Measurements from ENCODE around the gene IVNS1ABP. TPM values are rescaled to one million over a fixed set of nuclear protein-coding genes. Genes with fewer than 3 reads are reported as not detected.
A peak's percentile ranks its signal among the peaks of the same experiment; 100 is the strongest.

The IVNS1ABP gene
- total and polyA plus RNA-seq, 10 of the 15 experiments (the other 5 are each of a cell fraction or from before 2014, with no cell fraction given) = 19.2 to 154 (median 43.9) TPM

DNA sequence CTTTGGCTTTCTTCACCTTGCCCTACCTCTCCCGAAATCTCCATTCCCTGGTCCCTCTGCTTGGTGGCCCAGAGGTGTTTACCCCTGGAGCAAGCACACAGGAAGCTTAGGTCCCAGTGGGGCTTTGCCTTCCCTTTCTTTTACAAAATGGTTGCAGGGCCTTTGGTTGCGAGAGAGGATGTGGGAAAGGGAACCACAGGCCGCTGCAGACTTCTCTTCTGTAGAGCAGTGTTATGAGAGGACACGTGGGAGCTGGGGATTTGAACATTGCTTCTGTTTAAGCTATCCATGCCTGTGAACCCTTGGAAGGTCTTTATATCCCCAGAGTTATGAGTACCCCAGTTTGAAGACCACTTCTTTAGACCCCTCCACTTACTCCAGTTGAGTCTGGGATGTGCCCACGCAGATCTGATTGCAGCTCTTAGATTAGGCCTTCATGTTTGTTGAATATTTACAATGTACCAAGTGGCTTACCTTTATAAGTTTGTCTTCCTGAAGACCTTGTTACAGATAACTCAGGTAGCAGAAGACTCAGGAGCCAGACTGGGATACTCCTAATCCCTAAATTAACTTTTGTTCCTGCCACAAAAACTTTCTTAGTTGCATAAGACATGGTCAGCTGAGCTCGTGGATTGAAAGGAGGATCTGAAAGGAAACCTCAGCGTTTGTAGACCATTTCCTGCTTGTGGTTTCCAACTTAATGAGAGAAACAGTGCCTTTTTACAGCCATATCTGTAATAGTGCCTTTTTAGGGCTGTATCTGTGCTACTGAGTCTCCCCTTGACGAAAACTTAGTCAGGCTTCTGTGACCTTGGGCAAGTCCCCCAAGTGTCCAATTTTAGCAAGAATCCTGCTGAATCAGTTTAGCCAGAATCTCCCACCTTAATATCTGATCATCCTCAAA lies 21.9 kb upstream of the IVNS1ABP start (continued):
- TF ChIP-seq, protein P1, sequence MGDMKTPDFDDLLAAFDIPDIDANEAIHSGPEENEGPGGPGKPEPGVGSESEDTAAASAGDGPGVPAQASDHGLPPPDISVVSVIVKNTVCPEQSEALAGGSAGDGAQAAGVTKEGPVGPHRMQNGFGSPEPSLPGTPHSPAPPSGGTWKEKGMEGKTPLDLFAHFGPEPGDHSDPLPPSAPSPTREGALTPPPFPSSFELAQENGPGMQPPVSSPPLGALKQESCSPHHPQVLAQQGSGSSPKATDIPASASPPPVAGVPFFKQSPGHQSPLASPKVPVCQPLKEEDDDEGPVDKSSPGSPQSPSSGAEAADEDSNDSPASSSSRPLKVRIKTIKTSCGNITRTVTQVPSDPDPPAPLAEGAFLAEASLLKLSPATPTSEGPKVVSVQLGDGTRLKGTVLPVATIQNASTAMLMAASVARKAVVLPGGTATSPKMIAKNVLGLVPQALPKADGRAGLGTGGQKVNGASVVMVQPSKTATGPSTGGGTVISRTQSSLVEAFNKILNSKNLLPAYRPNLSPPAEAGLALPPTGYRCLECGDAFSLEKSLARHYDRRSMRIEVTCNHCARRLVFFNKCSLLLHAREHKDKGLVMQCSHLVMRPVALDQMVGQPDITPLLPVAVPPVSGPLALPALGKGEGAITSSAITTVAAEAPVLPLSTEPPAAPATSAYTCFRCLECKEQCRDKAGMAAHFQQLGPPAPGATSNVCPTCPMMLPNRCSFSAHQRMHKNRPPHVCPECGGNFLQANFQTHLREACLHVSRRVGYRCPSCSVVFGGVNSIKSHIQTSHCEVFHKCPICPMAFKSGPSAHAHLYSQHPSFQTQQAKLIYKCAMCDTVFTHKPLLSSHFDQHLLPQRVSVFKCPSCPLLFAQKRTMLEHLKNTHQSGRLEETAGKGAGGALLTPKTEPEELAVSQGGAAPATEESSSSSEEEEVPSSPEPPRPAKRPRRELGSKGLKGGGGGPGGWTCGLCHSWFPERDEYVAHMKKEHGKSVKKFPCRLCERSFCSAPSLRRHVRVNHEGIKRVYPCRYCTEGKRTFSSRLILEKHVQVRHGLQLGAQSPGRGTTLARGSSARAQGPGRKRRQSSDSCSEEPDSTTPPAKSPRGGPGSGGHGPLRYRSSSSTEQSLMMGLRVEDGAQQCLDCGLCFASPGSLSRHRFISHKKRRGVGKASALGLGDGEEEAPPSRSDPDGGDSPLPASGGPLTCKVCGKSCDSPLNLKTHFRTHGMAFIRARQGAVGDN (IDR thresholded peaks at IDR 0.05) = peak; percentile 45; the same call in 1 of the 2 replicates
- TF ChIP-seq STAT3 (IDR thresholded peaks at IDR 0.05; ENCODE audit: low read depth, low read length) = peak; percentile 69; the same call in 1 of the 2 replicates
- peak; percentile 36 for TF ChIP-seq SP1 (IDR thresholded peaks at IDR 0.05; ENCODE audit: low read depth, low read length)
- TF ChIP-seq FOS (IDR thresholded peaks at IDR 0.05; ENCODE audit: borderline replicate concordance, extremely low read depth, insufficient read length) = no peak
- peak; percentile 96 for TF ChIP-seq DPF2 (IDR thresholded peaks at IDR 0.05)
- TF ChIP-seq ETV6 (conservative IDR thresholded peaks at IDR 0.05 in 1 of 2, IDR thresholded peaks at IDR 0.05 in 1 of 2; ENCODE audit: borderline replicate concordance in 1 of 2, low read depth in 1 of 2) = peak in 1 of 2 experiments; percentile 90; a peak in 2 of 4 replicates
- no peak for TF ChIP-seq HDAC6 (IDR thresholded peaks at IDR 0.05; ENCODE audit: unreplicated experiment)
- TF ChIP-seq SREBF2 (IDR thresholded peaks at IDR 0.05; ENCODE audit: low read length) = no peak
- peak in 1 of 2 experiments; percentile 68; a peak in 1 of 4 replicates for TF ChIP-seq CEBPB (IDR thresholded peaks at IDR 0.05; ENCODE audit: borderline replicate concordance in 1 of 2, low read depth in 2 of 2, low read length in 2 of 2)
- TF ChIP-seq, protein P2, sequence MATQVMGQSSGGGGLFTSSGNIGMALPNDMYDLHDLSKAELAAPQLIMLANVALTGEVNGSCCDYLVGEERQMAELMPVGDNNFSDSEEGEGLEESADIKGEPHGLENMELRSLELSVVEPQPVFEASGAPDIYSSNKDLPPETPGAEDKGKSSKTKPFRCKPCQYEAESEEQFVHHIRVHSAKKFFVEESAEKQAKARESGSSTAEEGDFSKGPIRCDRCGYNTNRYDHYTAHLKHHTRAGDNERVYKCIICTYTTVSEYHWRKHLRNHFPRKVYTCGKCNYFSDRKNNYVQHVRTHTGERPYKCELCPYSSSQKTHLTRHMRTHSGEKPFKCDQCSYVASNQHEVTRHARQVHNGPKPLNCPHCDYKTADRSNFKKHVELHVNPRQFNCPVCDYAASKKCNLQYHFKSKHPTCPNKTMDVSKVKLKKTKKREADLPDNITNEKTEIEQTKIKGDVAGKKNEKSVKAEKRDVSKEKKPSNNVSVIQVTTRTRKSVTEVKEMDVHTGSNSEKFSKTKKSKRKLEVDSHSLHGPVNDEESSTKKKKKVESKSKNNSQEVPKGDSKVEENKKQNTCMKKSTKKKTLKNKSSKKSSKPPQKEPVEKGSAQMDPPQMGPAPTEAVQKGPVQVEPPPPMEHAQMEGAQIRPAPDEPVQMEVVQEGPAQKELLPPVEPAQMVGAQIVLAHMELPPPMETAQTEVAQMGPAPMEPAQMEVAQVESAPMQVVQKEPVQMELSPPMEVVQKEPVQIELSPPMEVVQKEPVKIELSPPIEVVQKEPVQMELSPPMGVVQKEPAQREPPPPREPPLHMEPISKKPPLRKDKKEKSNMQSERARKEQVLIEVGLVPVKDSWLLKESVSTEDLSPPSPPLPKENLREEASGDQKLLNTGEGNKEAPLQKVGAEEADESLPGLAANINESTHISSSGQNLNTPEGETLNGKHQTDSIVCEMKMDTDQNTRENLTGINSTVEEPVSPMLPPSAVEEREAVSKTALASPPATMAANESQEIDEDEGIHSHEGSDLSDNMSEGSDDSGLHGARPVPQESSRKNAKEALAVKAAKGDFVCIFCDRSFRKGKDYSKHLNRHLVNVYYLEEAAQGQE (IDR thresholded peaks at IDR 0.05; ENCODE audit: low read depth, low read length) = no peak
- TF ChIP-seq NFIC (IDR thresholded peaks at IDR 0.05; ENCODE audit: low read depth, low read length) = peak; percentile 96
- no peak for TF ChIP-seq POLR2A (IDR thresholded peaks at IDR 0.05; ENCODE audit: low read depth, low read length)
- TF ChIP-seq BRCA1 (IDR thresholded peaks at IDR 0.05; ENCODE audit: low read depth, low read length) = no peak
- TF ChIP-seq ZNF207 (IDR thresholded peaks at IDR 0.05; ENCODE audit: borderline replicate concordance) = no peak
- 0 out of 2 replicates have a peak, but pooled peaks have one; percentile 65 for TF ChIP-seq RCOR1 (conservative IDR thresholded peaks at IDR 0.05; ENCODE audit: low read depth, low read length)
- peak; percentile 74 for TF ChIP-seq JUNB (IDR thresholded peaks at IDR 0.05)
- TF ChIP-seq CHD1 (IDR thresholded peaks at IDR 0.05; ENCODE audit: low read depth, low read length) = no peak
- TF ChIP-seq POLR2AphosphoS2 (IDR thresholded peaks at IDR 0.05; ENCODE audit: low read depth, low read length) = no peak
- TF ChIP-seq MLLT1 (IDR thresholded peaks at IDR 0.05) = peak; percentile 80
- no peak for TF ChIP-seq RBBP5 (conservative IDR thresholded peaks at IDR 0.05)
- peak; percentile 83 for TF ChIP-seq CBFB (IDR thresholded peaks at IDR 0.05; ENCODE audit: low read depth)
- no peak for TF ChIP-seq NRF1 (conservative IDR thresholded peaks at IDR 0.05; ENCODE audit: low read depth, low read length)

Measured in GM12878 (cell line).